Stomach (tissue), 4 donors: ENCODE data around the gene NOXO1.

ENCODE experiments used
- EP300 ChIP-seq: sonication (generic); formaldehyde crosslinking; IDR thresholded peaks from one replicate; pipeline ENCODE4 v1.6.1; 2017; ENCODE audit warnings: antibody characterized with exemption
- POLR2A ChIP-seq, 4 donors: fragments of 450-650 bp; IDR thresholded peaks; one replicate each; pipeline ENCODE4 v1.6.1; 2016; ENCODE audit warnings: antibody characterized with exemption in 4 of 4, control low read depth in 2 of 4, mild to moderate bottlenecking in 1 of 4, moderate library complexity in 1 of 4
- POLR2AphosphoS5 ChIP-seq, 3 donors: sonication (generic); formaldehyde crosslinking; IDR thresholded peaks; one replicate each; pipeline ENCODE4 v1.6.1; 2016; ENCODE audit warnings: antibody characterized with exemption in 3 of 3
- TF ChIP-seq, protein P1 (sequence below), 7 experiments: fragments of 450-650 bp in 4 of 7; fragments of 200-600 bp in 3 of 7; sonication (generic) in 3 of 7; IDR thresholded peaks; one replicate each; pipeline ENCODE4 v1.5.1; 2016 to 2019; ENCODE audit warnings: antibody characterized with exemption in 7 of 7, control low read depth in 2 of 7, mild to moderate bottlenecking in 1 of 7

- no peak for TF ChIP-seq POLR2A (IDR thresholded peaks at IDR 0.05)
- TF ChIP-seq, protein P1, sequence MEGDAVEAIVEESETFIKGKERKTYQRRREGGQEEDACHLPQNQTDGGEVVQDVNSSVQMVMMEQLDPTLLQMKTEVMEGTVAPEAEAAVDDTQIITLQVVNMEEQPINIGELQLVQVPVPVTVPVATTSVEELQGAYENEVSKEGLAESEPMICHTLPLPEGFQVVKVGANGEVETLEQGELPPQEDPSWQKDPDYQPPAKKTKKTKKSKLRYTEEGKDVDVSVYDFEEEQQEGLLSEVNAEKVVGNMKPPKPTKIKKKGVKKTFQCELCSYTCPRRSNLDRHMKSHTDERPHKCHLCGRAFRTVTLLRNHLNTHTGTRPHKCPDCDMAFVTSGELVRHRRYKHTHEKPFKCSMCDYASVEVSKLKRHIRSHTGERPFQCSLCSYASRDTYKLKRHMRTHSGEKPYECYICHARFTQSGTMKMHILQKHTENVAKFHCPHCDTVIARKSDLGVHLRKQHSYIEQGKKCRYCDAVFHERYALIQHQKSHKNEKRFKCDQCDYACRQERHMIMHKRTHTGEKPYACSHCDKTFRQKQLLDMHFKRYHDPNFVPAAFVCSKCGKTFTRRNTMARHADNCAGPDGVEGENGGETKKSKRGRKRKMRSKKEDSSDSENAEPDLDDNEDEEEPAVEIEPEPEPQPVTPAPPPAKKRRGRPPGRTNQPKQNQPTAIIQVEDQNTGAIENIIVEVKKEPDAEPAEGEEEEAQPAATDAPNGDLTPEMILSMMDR (IDR thresholded peaks at IDR 0.05): no peak
- no peak for TF ChIP-seq EP300
- no peak for TF ChIP-seq POLR2AphosphoS5 (IDR thresholded peaks at IDR 0.05)
Measured at GRCh38 chr16:1978476-1979120, 2.7 kb downstream of the NOXO1 start.
